Liver (tissue), 9 donors: ENCODE results near the gene C10orf71. TPM values are rescaled to one million over a fixed set of nuclear protein-coding genes. Genes with fewer than 3 reads are reported as not detected.

Experiments used
- DNase-seq: peaks from one replicate; pipeline ENCODE4 v3.0.0-alpha.2; 2017; ENCODE audit warnings: low spot score
- H3K27ac ChIP-seq, 2 donors: one replicate each; pipeline ENCODE4 v1.7.0; 2013; ENCODE audit warnings: inconsistent platforms in 2 of 2, low read length in 2 of 2, control low read depth in 1 of 2, low read depth in 1 of 2, mild to moderate bottlenecking in 1 of 2
- H3K27me3 ChIP-seq, 4 donors: one replicate each; pipeline versions ENCODE4 v1.6.1 to v1.7.0; 2013; ENCODE audit warnings: low read length in 3 of 4, inconsistent platforms in 1 of 4, mild to moderate bottlenecking in 1 of 4, moderate library complexity in 1 of 4; ENCODE audit not compliant: control insufficient read depth in 4 of 4, insufficient read depth in 4 of 4
- H3K36me3 ChIP-seq, 4 donors: one replicate each; pipeline versions ENCODE4 v1.6.1 to v1.7.0; 2013; ENCODE audit warnings: low read length in 3 of 4, mild to moderate bottlenecking in 3 of 4, low read depth in 1 of 4, moderate library complexity in 1 of 4; ENCODE audit not compliant: control insufficient read depth in 4 of 4, insufficient read depth in 3 of 4
- H3K4me1 ChIP-seq, 4 donors: one replicate each; pipeline versions ENCODE4 v1.6.1 to v1.7.0; 2013; ENCODE audit warnings: low read length in 3 of 4, mild to moderate bottlenecking in 3 of 4, moderate library complexity in 1 of 4; ENCODE audit not compliant: control insufficient read depth in 4 of 4, insufficient read depth in 4 of 4
- H3K4me3 ChIP-seq, 3 donors: one replicate each; pipeline versions ENCODE4 v1.6.1 to v1.7.0; 2013; ENCODE audit warnings: low read length in 3 of 3, control low read depth in 1 of 3, low read depth in 1 of 3, mild to moderate bottlenecking in 1 of 3
- H3K9ac ChIP-seq, 2 donors: one replicate each; pipeline ENCODE4 v1.7.0; 2013; ENCODE audit warnings: low read length in 2 of 2, mild to moderate bottlenecking in 2 of 2, moderate library complexity in 2 of 2, control low read depth in 1 of 2, low read depth in 1 of 2
- H3K9me3 ChIP-seq, 4 donors: one replicate each; pipeline versions ENCODE4 v1.6.1 to v1.7.0; 2013; ENCODE audit warnings: low read length in 3 of 4; ENCODE audit not compliant: control insufficient read depth in 4 of 4
- EGR1 ChIP-seq, 2 donors: IDR thresholded peaks; 2 replicates each; pipeline ENCODE4 v1.6.1; 2016 to 2018; ENCODE audit warnings: antibody characterized with exemption in 2 of 2, low read depth in 2 of 2
- FOXA1 ChIP-seq: IDR thresholded peaks from 2 replicates; pipeline ENCODE4 v1.6.1; 2016; ENCODE audit warnings: antibody characterized with exemption
- FOXA2 ChIP-seq: IDR thresholded peaks from 2 replicates; pipeline ENCODE4 v1.6.1; 2016; ENCODE audit warnings: antibody characterized with exemption
- GABPA ChIP-seq, 2 donors: IDR thresholded peaks in 1 of 2; conservative IDR thresholded peaks in 1 of 2; 2 replicates each; pipeline ENCODE4 v1.6.1; 2016; ENCODE audit warnings: antibody characterized with exemption in 2 of 2, mild to moderate bottlenecking in 1 of 2, moderate library complexity in 1 of 2
- HNF4A ChIP-seq, 2 donors: conservative IDR thresholded peaks; 2 replicates each; pipeline ENCODE4 v1.6.1; 2016; ENCODE audit warnings: antibody characterized with exemption in 2 of 2, mild to moderate bottlenecking in 2 of 2
- HNF4G ChIP-seq: IDR thresholded peaks from 2 replicates; pipeline ENCODE4 v1.6.1; 2016; ENCODE audit warnings: antibody characterized with exemption
- JUND ChIP-seq, 2 donors: IDR thresholded peaks; 2 replicates each; pipeline ENCODE4 v1.6.1; 2016; ENCODE audit warnings: antibody characterized with exemption in 2 of 2
- NR2F2 ChIP-seq: IDR thresholded peaks from 2 replicates; pipeline ENCODE4 v1.6.1; 2016; ENCODE audit warnings: antibody characterized with exemption
- RAD21 ChIP-seq, 2 donors: IDR thresholded peaks; 2 replicates each; pipeline ENCODE4 v1.6.1; 2016; ENCODE audit warnings: antibody characterized with exemption in 2 of 2, mild to moderate bottlenecking in 2 of 2
- TAF1 ChIP-seq: conservative IDR thresholded peaks from 2 replicates; pipeline ENCODE4 v1.6.1; 2016; ENCODE audit warnings: antibody characterized with exemption, mild to moderate bottlenecking
- WGBS: extraction: QIAGEN DNeasy Blood & Tissue Kit; methylation state at CpG from one replicate; pipeline ENCODE4 v1.1.7; 2013; 5-methylcytosine and 5-hydroxymethylcytosine counted together
- polyA plus RNA-seq, 2 donors: library from polyadenylated mRNA; stranded (reverse) in 1 of 2; unstranded in 1 of 2; fragments of 200-250 nt in 1 of 2; fragments of >200 nt in 1 of 2; fragmentation: Nextera tagmentation in 1 of 2; extraction: Ambion mirVana in 1 of 2; gene quantifications; one replicate each; pipeline versions ENCODE4 v1.2.1 to v1.2.3, GENCODE V29; 2013 to 2015
- total RNA-seq, 2 donors: library from RNA; depleted of rRNA; stranded (reverse); fragments of >200 nt; gene quantifications; one replicate each; pipeline ENCODE4 v1.2.3, GENCODE V29; 2014
- TF ChIP-seq, protein P1 (sequence below): IDR thresholded peaks from 2 replicates; pipeline ENCODE4 v1.6.1; 2016; ENCODE audit warnings: antibody characterized with exemption
- TF ChIP-seq, protein P2 (sequence below): IDR thresholded peaks from 2 replicates; pipeline ENCODE4 v1.6.1; 2016; ENCODE audit warnings: antibody characterized with exemption, mild to moderate bottlenecking
- TF ChIP-seq, protein P3 (sequence below): IDR thresholded peaks from 2 replicates; pipeline ENCODE4 v1.6.1; 2016; ENCODE audit warnings: antibody characterized with exemption
- donor health status: healthy.
- donor health status: healthy.
- donor health status: healthy.
- donor health status: healthy.
- donor health status: healthy.

C10orf71 gene
- total and polyA plus RNA-seq, 4 donors: 0.03 TPM; not detected in 3

DNA sequence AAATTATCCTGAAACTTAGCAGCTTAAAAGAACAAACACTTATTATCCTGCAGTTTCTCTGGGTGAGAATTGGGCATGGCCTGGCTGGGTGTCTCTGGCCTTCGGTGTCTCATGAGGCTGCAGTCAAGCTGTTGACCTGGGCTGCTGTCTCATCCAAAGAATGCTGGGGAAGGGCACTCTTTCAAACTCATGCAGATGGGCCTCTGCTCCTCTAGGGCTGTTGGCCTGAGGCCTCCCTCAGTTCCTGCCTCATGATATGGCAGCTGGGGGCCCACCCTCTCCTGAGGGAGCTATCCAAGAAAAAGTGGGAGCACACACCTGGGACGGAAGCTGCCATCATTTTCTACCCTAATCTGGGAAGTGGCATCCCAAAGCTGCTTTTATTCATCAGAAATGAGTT, 53.4 kb downstream of the C10orf71 start:
- no peak overlapping the region for H3K9ac ChIP-seq

DNA sequence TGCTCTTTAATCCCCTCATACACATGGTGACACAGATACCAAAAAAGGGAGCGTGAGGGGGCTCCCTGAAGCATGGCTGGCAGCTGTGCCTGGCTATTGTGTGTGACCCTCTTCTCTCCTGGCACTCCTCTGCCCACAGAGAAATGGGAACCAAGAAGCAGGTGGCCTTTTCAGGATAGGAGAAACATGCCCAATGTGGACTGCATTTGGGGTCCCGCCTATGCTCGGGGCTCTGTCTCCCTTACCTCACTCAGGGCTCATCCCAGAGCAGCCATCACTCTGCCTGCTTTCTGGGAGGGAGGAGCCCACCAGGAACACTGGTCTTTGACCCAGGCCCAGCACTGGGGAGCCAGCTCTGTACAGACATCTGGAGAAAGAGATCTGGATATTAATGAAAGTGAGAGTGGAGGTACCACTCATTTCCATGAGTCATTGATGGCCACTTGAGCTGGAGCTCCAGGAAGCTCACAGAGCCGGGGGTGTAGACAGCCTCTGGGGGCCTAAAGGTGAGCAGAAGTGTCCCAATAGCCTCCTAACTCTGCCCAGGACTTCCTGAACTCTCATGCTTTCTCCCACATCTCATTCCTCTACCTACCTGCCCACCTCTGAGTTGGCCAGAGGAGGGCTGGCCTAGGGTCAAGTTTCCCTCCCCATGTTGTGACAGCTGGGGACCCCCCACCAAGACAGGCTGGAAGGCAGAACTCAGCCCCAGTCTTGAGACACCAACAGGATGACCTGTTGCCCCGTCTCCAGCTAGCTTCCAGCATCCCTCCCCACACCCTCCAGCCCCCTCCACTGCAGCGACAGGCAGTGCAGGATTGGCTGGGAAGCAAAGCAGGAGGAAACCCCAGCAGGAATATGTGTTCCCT, 54.3 kb downstream of the C10orf71 start:
- Histone ChIP-seq H3K9me3 (peaks cover 4 to 14% (median 10%) of the 10 kb centered on the region in 4 donors), H3K27me3 (no peaks in the 10 kb centered on the region)

More for the DNA sequence above, 53.4 kb downstream of the C10orf71 start:
- no peak overlapping the region for H3K27ac ChIP-seq
- peaks cover 2 to 14% (median 10%) of the 10 kb centered on the region in 4 donors for H3K9me3 ChIP-seq
- no peak for DNase-seq
- 85% methylated on average over 2 of the region's 2 CpGs for WGBS
- no peaks in the 10 kb centered on the region for H3K27me3 ChIP-seq
- H3K36me3 ChIP-seq: no peaks in the 10 kb centered on the region
- H3K4me3 ChIP-seq: no peak overlapping the region
- no peaks in the 10 kb centered on the region for H3K4me1 ChIP-seq
- TF ChIP-seq, protein P1, sequence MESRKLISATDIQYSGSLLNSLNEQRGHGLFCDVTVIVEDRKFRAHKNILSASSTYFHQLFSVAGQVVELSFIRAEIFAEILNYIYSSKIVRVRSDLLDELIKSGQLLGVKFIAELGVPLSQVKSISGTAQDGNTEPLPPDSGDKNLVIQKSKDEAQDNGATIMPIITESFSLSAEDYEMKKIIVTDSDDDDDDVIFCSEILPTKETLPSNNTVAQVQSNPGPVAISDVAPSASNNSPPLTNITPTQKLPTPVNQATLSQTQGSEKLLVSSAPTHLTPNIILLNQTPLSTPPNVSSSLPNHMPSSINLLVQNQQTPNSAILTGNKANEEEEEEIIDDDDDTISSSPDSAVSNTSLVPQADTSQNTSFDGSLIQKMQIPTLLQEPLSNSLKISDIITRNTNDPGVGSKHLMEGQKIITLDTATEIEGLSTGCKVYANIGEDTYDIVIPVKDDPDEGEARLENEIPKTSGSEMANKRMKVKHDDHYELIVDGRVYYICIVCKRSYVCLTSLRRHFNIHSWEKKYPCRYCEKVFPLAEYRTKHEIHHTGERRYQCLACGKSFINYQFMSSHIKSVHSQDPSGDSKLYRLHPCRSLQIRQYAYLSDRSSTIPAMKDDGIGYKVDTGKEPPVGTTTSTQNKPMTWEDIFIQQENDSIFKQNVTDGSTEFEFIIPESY: no peak

DNA sequence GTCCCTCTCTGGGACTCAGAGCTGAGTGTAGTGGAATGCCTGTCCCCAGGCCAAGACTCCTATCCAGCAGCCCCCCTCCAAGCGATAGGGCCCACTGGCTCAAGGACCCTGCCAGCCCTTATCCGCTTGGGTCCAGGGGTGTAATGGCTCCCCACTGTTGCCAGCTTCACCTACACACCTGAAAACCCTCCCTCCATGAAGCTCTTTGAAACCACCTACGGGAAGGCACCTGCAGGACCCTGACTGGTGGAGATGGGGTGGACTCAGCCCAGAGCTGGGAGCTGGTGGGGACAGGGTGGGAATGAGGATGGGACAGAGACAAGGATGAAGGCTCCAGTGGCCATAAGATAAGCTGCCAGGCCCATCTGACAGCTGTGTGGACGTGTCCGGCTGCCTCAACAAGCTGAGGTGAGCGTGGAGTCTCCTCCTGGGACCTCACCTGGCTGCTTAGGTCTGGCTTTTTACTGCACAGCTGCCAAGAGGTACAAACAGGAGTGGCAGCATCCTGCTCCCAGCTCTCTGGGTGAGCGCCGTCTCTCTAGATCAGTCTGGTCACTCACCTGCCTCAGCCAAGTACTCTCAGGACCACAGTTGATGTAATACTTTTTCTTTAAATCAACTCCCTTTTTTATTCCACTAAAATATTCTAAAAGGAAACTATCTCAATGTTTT, 55.1 kb downstream of the C10orf71 start:
- Histone ChIP-seq H3K9me3 (peaks cover 4 to 14% (median 10%) of the 10 kb centered on the region in 4 donors), H3K4me1 (no peaks in the 10 kb centered on the region), H3K4me3 (no peak overlapping the region), H3K27me3 (no peaks in the 10 kb centered on the region), H3K36me3 (no peaks in the 10 kb centered on the region), H3K27ac (no peak overlapping the region), H3K9ac (no peak overlapping the region)
- WGBS: 91% methylated on average over 8 of the region's 8 CpGs
- no peak for DNase-seq
- TF ChIP-seq FOXA1 (no peak), HNF4A (conservative IDR thresholded peaks at IDR 0.05) (no peak), GABPA (IDR thresholded peaks at IDR 0.05 in 1 of 2, conservative IDR thresholded peaks at IDR 0.05 in 1 of 2) (no peak), TAF1 (no peak), FOXA2 (no peak), JUND (IDR thresholded peaks at IDR 0.05) (no peak), HNF4G (no peak), NR2F2 (no peak)
- TF ChIP-seq, protein P2, sequence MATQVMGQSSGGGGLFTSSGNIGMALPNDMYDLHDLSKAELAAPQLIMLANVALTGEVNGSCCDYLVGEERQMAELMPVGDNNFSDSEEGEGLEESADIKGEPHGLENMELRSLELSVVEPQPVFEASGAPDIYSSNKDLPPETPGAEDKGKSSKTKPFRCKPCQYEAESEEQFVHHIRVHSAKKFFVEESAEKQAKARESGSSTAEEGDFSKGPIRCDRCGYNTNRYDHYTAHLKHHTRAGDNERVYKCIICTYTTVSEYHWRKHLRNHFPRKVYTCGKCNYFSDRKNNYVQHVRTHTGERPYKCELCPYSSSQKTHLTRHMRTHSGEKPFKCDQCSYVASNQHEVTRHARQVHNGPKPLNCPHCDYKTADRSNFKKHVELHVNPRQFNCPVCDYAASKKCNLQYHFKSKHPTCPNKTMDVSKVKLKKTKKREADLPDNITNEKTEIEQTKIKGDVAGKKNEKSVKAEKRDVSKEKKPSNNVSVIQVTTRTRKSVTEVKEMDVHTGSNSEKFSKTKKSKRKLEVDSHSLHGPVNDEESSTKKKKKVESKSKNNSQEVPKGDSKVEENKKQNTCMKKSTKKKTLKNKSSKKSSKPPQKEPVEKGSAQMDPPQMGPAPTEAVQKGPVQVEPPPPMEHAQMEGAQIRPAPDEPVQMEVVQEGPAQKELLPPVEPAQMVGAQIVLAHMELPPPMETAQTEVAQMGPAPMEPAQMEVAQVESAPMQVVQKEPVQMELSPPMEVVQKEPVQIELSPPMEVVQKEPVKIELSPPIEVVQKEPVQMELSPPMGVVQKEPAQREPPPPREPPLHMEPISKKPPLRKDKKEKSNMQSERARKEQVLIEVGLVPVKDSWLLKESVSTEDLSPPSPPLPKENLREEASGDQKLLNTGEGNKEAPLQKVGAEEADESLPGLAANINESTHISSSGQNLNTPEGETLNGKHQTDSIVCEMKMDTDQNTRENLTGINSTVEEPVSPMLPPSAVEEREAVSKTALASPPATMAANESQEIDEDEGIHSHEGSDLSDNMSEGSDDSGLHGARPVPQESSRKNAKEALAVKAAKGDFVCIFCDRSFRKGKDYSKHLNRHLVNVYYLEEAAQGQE: no peak
- TF ChIP-seq, protein P1: no peak
- TF ChIP-seq, protein P3, sequence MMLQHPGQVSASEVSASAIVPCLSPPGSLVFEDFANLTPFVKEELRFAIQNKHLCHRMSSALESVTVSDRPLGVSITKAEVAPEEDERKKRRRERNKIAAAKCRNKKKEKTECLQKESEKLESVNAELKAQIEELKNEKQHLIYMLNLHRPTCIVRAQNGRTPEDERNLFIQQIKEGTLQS: no peak

More for the DNA sequence above, 54.3 kb downstream of the C10orf71 start:
- TF ChIP-seq EGR1 (IDR thresholded peaks at IDR 0.05; ENCODE audit: low read depth in 2 of 2): no peak
- TF ChIP-seq, protein P1: no peak
- no peak for TF ChIP-seq FOXA1
- no peak for TF ChIP-seq JUND (IDR thresholded peaks at IDR 0.05)
- TF ChIP-seq, protein P3: no peak
- TF ChIP-seq RAD21 (IDR thresholded peaks at IDR 0.05): no peak
- no peak overlapping the region for H3K9ac ChIP-seq
- no peak overlapping the region for H3K4me3 ChIP-seq
- WGBS: 75% methylated on average over 6 of the region's 6 CpGs
- no peak overlapping the region for H3K27ac ChIP-seq
- no peaks in the 10 kb centered on the region for H3K4me1 ChIP-seq
- H3K36me3 ChIP-seq: no peaks in the 10 kb centered on the region
- no peak for DNase-seq
